Measurements from ENCODE around the gene NOD2.

NOD2 gene

GRCh38 chr16:50717494-50717893, 24.1 kb downstream of the NOD2 start:
- no peak for DNase-seq (ENCODE audit: low read depth)

- no peak for DNase-seq (ENCODE audit: low read depth)
These were observed 24.8 kb downstream of the NOD2 start for GRCh38 chr16:50718061-50718760.

GRCh38 chr16:50718761-50719400, 25.5 kb downstream of the NOD2 start:
- DNase-seq (ENCODE audit: low read depth): no peak

DNA sequence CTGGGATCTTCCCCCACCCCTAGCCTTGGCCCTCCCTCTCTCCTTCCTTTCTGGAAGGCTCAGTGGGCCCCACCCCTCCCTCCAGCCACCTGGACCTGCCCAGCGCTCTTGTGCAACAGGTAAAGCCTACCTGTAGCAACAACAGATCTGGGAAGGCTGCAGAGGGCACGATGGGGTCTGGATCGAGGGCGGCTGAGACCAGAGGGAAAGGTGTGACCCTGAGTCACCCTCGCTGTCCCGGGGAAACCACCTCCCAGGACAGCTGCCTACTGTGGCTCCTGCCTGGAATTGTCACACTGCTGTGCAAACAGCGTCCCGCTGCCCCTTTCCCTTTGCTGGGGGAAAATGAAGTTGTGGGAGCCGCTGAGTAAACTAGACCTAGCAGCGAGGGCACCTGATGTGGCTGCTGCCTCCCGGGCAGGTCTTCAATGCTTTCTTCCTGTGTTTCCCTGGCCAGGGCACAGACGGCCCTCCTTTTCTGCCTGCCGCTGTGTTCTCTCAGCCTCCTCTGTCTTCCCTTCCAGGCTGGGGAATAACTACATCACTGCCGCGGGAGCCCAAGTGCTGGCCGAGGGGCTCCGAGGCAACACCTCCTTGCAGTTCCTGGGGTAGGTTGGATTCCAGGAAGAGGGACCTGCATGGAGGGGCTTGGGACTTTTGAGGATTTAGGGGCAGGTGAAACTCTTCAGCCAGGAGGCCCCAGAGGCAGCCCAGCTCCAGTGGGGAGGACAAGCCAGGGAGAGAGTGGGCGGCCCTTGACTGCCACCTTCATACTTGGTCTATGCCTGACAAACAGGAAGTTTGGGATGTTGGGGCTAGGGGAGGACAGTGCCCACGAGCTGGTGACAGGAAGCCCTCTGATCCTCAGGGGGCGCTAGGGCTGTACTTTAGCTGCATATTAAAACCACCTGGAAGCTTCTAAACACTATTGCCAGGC, 26.3 kb downstream of the NOD2 start:
- DNase-seq (ENCODE audit: low read depth): no peak

DNA sequence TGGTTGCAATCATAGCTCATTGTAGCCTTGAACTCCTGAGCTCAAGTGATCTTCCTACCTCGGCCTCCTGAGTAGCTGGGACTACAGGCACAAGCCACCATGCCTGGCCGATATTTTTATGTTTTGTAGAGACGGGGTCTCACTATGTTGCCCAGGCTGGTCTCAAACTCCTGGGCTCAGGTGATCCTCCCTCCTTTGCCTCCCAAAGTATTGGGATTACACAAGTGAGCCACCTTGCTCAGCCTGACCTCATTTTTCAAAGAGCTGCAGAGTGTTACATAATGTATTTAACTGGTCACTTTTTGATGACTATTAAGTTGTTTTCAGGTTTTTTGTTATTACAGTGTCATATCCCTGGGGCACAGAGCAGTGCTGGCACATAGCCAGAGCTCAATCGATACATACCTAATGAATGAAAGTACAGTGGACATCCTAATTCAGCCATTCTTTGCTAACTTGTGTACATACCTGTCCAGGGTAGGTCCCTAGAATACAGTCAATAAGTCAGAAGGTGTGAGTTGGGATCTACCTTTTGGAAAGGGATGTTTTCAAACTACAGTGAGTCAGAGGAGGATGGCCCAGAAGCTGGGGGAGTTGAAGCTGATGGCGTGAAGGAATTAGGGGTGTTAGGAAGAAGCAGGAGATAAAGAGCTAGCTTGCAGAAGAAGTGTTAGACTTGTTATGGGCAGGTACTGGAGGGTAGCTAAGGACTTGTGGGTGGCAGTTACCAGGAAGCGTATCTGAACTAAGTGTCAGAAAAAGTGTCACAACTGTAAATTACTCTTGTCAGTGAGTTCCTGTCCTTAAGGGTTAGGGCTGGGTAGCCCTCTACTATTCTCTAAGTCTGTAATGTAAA, 28.4 kb downstream of the NOD2 start:
- DNase-seq (ENCODE audit: low read depth): no peak

- no peak for DNase-seq (ENCODE audit: low read depth)
These were observed 29.0 kb downstream of the NOD2 start for GRCh38 chr16:50722405-50722737.

GRCh38 chr16:50722960-50723359, 29.6 kb downstream of the NOD2 start:
- DNase-seq (ENCODE audit: low read depth): no peak

DNA sequence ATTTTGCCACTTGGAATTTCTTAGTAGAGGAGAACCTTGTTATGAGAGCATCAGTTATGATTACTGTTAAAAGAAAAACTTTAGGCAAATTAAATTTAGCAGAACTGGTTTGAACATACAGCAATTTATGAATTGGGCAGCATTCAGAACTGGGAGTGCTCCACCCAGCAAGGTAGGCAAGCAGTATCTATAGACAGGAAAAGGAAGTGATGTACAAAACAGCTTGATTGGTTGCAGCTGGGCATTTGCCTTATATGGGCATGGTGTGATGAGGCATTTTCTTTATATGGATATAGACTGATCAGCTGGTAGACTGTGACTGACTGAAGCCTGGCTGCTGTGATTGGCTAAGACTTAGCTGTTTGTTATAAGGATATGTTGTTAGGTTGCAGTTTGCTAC, 30.9 kb downstream of the NOD2 start:
- DNase-seq (ENCODE audit: low read depth): no peak

DNA sequence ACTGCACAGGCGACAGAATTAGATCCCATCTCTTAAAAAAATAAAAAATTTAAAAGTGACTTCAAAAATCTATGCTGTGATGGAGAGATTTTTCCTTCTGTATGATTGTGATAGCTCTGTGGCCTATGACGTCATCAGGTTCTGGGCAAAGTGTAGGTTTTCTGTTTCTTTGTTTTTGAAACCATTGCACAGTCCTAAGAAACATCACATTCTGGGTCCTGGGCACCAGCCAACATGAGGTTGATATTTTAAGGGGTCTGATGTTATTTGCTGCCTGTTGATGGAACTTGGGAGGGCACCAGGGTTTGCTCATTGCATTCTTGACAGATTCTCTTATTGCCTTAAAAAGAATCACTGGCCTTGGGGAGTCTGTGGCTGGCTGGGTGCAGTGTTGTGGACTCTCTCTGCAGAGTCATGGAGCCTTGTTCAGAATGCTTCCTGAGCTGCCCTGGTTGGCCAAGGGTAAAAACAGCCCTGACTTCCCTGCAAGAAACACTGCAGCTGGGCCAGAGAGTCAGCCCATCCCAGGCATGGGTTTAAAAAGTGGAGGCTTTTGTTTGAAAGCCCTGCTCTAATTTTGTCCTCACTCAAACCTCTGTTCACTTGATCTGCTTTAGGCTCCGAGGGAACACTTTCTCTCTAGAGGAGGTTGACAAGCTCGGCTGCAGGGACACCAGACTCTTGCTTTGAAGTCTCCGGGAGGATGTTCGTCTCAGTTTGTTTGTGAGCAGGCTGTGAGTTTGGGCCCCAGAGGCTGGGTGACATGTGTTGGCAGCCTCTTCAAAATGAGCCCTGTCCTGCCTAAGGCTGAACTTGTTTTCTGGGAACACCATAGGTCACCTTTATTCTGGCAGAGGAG, 38.0 kb downstream of the NOD2 start:
- no peak for DNase-seq (ENCODE audit: low read depth)

DNA sequence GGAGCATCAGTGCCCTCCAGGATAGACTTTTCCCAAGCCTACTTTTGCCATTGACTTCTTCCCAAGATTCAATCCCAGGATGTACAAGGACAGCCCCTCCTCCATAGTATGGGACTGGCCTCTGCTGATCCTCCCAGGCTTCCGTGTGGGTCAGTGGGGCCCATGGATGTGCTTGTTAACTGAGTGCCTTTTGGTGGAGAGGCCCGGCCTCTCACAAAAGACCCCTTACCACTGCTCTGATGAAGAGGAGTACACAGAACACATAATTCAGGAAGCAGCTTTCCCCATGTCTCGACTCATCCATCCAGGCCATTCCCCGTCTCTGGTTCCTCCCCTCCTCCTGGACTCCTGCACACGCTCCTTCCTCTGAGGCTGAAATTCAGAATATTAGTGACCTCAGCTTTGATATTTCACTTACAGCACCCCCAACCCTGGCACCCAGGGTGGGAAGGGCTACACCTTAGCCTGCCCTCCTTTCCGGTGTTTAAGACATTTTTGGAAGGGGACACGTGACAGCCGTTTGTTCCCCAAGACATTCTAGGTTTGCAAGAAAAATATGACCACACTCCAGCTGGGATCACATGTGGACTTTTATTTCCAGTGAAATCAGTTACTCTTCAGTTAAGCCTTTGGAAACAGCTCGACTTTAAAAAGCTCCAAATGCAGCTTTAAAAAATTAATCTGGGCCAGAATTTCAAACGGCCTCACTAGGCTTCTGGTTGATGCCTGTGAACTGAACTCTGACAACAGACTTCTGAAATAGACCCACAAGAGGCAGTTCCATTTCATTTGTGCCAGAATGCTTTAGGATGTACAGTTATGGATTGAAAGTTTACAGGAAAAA, 38.8 kb downstream of the NOD2 start:
- DNase-seq (ENCODE audit: low read depth): no peak

DNA sequence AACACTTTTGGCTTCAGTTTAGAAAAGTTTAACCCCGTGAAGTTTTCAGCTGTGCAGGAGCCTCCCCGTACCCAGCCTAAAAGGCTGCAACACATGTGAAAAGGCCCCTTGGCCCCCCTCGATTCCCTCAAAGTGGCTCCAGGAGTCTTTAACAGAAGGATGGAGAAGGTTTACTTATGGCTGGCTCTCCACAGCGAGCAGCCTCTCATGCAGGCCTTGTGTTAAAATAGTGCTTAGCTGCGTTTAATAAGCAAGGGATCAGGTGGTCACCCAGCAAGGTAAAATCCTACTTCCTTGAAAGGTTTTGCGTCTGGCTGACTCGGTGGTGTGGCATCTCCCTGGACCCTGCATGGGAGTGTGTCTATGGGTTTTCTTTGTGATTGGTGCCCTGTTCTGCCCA, 40.1 kb downstream of the NOD2 start:
- no peak for DNase-seq (ENCODE audit: low read depth)

DNA sequence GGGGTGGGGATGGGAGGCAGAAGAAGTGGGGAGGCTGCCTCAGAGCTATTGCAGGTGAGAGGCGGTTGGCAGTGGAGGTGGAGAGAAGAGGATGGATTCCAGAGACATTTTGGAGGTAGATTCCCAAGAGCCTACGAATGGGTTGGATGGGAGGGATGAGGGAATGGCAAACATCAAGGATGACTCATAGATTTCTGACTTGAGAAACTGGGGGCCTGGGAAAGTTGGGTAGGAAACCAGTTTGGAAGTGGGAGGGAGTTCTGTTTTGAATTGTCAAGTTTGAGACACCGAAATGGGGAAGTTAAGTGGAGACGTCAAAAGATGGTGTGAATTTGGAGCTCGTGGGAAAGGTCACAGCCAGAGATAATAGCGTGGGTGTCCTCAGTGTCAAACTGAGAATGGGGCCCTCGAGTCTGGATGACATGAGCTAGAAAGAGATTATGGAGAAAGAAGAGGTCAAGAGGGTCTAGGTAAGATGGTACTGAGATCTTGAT, 42.3 kb downstream of the NOD2 start:
- no peak for DNase-seq (ENCODE audit: low read depth)

DNA sequence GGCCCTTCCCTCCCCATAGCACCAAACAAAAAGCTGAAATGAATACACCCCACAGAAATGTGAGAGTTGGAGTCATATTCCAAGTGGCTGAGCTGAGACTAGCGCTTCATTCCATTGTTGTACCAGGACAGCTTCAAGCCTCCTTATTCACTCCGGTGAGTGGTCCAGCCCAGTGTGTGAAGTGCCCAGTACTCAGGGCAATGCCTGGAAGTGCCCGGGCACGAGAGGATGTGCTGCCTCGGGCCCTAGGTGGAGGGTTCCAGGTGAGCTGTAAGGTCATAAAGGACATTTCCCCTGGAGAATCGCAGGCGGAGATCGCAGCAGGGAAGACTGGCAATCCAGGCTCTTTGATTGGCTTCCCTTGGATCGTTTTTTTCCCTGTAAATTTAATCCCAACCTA, 43.0 kb downstream of the NOD2 start:
- no peak for DNase-seq (ENCODE audit: low read depth)

DNA sequence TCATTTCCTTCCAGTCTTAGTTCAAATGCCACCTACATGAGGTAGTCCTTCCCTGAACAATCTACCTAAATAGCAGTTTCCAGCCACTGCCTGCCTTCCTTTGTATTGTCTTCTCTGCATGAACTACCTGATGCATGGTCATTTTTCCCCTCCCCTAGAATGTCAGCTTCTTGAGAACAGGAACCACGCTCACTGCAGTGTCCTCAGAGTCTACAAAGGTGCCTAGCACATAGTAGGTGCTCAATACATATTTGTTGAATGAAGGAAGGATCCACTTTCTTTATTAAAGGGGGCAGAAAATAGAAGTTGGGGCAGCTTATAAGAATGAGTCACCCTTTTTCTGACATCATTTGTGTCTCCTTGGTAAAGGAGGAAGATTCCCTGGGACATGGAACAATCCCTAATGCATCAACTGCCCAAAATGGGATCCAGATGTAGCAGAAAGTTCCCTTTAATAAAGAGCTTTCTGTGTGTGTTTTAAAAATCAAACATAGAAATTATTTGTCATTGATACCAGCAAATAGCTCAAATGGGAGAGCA, 44.1 kb downstream of the NOD2 start:
- no peak for DNase-seq (ENCODE audit: low read depth)

- no peak for DNase-seq (ENCODE audit: low read depth)
These were observed 45.6 kb downstream of the NOD2 start for GRCh38 chr16:50739031-50739430.

GRCh38 chr16:50740736-50741135, 47.3 kb downstream of the NOD2 start:
- DNase-seq (ENCODE audit: low read depth): no peak

- no peak for DNase-seq (ENCODE audit: low read depth)
These were observed 47.9 kb downstream of the NOD2 start for GRCh38 chr16:50741225-50741780.

DNA sequence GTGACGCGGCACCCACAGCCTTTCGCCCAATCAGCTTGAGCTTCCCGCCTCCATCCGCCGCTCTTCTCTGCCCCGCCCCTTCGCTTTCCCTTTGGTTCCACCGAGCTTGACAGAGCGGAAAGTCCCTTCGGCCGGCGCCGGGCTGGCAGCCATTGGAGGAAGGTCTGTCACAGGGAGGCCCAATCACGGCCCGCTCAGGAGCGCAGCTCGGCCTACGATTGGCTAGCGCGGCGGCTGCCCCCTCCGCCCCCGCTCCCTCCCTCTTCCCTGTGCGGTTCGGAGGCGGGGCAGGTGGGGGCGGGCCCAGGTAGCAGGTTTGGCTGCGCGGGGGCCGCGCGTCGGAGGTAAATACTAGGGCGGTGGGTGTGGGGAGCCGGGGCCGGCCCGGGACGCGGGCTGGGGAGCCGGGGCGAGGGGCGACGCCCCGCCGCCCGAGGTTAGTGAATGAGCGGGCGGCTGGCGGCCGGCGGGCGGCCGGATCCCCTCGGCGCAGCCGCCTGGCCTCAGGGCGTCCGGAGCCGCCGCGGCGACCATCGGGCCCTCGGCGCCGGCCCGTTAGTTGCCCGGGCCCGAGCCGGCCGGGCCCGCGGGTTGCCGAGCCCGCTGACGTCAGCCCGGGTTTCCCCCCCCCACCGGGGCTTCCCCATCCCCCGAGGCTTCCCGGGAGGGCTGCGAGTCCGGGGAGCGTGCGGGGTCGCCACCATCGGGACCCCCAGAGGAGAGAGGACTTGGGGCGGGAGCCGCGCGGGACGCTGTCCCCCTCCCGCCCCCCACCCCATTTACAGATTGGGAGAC, 48.6 kb downstream of the NOD2 start, which contains the start of gene CYLD:
TSS of gene CYLD (plus strand) at position 306 of the 795 bp plus-strand sequence. CDS start 7,613 bp downstream, outside the sequence.
- DNase-seq (ENCODE audit: low read depth): peak; percentile 98
